T follicular helper cell (primary cell): ENCODE measurements around the gene BEGAIN.

Experiments
- DNase-seq: peaks from one replicate; pipeline ENCODE4 v3.0.0-alpha.2; 2020; ENCODE audit warnings: low read depth

Gene BEGAIN

GRCh38 chr14:100581228-100582145 is 5.7 kb downstream of the BEGAIN start:
- no peak for DNase-seq

- no peak for DNase-seq
These were observed 6.6 kb downstream of the BEGAIN start for GRCh38 chr14:100580316-100581227.

DNA sequence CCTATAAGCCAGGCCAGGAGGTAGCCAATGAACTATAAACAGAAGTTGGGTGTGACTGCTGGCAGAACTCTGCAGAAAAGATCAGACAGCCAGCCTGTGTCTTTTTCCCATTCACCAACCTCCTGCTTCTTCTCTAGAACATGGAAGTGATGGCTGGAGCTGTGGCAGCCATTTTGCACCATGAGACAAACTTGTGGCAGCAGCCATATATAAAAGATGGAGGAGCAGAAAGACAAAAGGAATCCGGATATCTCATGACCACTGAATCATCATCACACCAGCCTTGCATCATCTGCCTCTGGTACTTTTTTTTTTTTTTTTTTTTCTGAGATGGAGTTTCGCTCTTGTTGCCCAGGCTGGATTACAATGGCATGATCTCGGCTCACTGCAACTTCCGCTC is 8.7 kb downstream of the BEGAIN start:
- no peak for DNase-seq

GRCh38 chr14:100577986-100578431 is 9.2 kb downstream of the BEGAIN start:
- DNase-seq = no peak

- no peak for DNase-seq
These were observed 9.8 kb downstream of the BEGAIN start for GRCh38 chr14:100577321-100577985.

DNA sequence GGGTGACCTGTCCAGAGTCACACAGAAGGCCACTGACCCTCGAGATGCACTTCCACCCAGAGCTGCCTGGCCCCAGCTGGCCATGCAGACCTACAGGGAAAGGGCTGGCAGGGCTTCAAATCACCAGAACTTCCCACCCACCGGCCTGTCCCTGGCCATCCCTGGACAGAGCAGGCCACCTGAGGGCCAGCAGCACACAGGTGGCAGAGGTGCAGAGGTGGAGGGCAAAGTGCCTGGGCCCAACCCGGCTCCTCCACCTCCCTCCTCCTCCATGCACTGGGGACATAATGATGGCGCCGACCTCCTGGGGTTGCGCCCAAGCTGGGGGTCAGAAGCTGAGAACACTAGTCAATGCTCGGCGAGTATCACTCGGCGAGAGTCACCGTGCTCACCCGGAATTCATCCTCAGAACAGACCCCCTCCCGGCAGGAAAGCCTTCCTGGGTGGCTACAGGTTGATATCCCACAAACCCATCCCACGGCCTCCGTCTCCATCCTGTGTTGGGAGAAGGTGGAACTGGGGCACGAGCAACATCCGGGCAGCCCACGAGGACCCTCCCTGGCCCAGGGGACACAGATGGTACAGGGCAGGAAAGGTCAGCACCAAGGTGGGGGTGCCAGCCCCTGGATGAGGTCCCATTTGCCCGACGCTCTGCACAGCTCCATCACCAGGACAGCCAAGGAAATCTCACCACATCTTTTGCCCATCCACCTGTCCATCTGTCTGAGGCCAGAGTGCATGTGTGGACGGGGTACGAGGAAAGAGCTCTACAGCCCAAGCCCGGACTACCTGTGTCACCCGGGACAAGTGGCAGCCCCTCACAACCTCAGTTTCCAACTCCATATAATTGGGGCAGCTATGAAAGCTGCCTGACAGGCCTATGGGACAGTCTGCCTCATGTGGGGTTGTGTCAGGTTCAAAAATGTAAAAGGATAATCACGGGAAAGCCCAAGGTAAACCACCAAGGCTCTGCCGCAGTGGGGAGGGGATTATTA is 10.8 kb downstream of the BEGAIN start:
- no peak for DNase-seq

GRCh38 chr14:100575266-100575995 is 11.8 kb downstream of the BEGAIN start:
- no peak for DNase-seq

DNA sequence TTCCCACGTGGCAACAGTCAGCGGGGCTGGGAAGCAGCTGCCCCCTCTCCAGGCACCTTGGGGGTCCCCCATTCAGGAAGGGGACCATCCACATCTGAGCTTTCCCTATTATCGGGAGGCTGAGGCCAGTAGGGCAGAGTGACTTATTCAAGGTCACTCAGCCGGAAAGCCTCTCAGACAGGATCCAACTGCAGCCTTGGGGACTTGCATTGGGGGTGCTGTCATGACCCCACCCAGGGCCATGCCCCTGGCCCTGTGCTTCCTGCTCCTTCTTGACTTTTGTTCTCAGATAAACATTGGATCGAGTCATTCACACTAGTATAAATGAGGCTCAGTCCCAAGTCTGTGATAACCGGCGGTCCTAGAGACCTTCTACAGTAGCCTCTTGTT is 12.6 kb downstream of the BEGAIN start:
- DNase-seq = no peak

DNA sequence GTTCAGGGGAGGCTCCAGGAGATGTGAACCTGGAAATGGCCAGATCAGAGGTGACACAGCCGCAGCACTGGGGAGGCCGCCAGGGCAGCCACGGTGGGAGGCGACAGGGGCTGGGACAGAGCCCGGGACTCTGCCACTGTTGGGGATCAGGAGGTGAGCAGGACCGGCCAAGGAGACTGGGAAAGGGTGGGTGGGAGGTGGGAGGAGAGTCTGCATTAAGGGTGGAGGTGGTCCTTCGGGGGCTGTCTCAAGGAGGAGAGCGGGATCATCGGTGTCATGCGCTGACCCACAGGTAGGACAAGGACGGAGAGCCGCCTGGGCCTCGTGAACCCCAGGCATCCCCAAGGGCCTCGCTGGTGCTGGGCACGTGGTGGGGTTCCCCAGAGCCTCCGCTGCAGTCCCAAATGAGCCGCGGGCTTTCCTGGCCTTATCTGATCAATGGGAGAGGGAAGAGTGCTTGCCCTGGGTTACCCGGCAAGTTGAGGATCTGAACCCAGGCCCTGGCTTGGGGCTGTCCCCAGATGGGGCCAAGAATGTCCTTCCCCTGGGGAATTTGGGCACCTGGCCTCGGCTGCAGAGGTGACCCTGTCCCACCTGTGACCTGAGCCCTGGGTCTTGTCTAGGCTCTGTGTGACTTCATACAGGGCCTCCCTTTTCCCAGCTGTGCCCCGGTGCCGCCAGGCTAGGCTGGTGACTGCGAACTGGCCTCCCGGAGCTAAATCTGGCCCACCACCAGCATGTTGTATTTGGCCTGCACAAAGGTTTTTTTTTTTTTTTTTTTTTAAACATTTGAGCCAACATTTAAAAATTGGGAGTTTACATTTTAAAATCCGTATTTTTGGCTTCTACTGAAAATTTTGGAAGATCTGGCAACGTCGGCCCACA is 13.2 kb downstream of the BEGAIN start:
- DNase-seq = no peak

GRCh38 chr14:100573002-100573756 is 14.0 kb downstream of the BEGAIN start:
- DNase-seq = no peak

DNA sequence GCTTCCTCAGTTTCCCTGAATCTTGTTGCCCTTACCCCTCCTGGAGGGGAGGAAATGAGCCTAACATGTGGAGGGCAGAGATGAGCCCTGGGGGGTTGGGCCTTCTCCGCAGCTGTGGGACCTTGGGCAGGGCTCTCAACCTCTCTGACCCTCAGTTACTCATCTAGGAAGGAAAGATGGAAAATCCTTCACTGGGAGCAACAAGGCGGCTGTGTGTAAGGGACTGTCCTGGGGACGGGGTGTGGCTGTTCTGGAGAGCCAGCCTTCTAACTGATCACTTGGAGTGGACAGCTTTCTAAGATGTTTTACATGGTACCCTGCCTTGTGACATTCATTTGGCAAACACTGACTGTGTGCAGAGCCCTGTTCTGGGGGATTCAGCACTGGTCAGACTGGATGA is 14.7 kb downstream of the BEGAIN start:
- DNase-seq = no peak

GRCh38 chr14:100571837-100572236 is 15.4 kb downstream of the BEGAIN start:
- no peak for DNase-seq

- no peak for DNase-seq
These were observed 16.3 kb downstream of the BEGAIN start for GRCh38 chr14:100570726-100571454.

DNA sequence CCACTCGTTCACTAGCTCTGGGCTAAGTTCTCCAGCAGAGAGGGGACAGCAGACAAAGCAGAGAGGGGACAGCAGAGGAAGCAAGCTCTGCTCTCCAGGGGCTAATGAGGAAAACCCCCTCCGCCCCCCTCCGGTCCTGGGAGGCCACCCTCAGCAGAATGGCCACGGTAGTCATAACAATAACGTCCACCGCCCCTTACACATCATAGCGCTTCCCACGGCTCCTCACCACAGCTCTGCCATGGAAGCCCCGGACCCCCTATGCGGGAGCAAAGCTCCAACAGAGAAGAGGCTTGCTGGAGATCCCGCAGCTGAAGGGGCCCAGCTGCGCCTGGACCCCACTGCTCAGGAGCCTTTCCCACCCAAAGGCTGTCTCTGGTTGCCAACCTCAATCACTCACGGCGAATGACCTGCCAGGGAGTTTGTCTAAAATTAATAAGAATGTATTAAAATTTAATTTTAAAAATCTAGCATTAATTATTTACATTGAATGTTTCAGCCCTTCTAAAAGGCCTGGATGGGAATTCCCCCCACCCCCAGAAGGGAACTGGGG is 17.4 kb downstream of the BEGAIN start:
- no peak for DNase-seq

- no peak for DNase-seq
These were observed 18.1 kb downstream of the BEGAIN start for GRCh38 chr14:100568998-100569733.

GRCh38 chr14:100568164-100568997 is 18.8 kb downstream of the BEGAIN start:
- DNase-seq = no peak
